Tibial artery (tissue), 4 donors: ENCODE data around the gene LYRM4.

ENCODE experiments used
- DNase-seq, 2 donors: peaks; one replicate each; pipeline ENCODE4 v3.0.0-alpha.2; 2019
- H3K27ac ChIP-seq, 2 donors: fragments of 200-600 bp; sonication (generic) in 1 of 2; 1 replicate in 1 of 2; 2 replicates in 1 of 2; pipeline ENCODE4 v1.5.1; 2018 to 2019; ENCODE audit warnings: mild to moderate bottlenecking in 1 of 2
- H3K27me3 ChIP-seq, 2 donors: fragments of 200-600 bp; sonication (generic) in 1 of 2; one replicate each; pipeline versions ENCODE4 v1.5.1 to v1.6.0; 2016 to 2019
- H3K36me3 ChIP-seq, 3 donors: fragments of 200-600 bp; sonication (generic) in 2 of 3; one replicate each; pipeline ENCODE4 v1.5.1; 2016 to 2019; ENCODE audit warnings: mild to moderate bottlenecking in 2 of 3
- H3K4me1 ChIP-seq, 4 donors: fragments of 200-600 bp; sonication (generic) in 2 of 4; 1 replicate in 3 of 4; 2 replicates in 1 of 4; pipeline ENCODE4 v1.5.1; 2016 to 2019
- H3K4me3 ChIP-seq, 2 donors: fragments of 200-600 bp; sonication (generic) in 1 of 2; 1 replicate in 1 of 2; 2 replicates in 1 of 2; pipeline ENCODE4 v1.5.1; 2018 to 2019; ENCODE audit warnings: mild to moderate bottlenecking in 2 of 2
- H3K9me3 ChIP-seq, 3 donors: fragments of 200-600 bp; sonication (generic) in 1 of 3; one replicate each; pipeline ENCODE4 v1.5.1; 2016 to 2019
- intact Hi-C: fragments of 100-400 bp; cut with DNase I; formaldehyde crosslinking; loops from one replicate; pipeline ENCODE4 v1.15.0; 2023; ENCODE audit warnings: low total_unique reads
- TF ChIP-seq, protein P1 (sequence below), 2 experiments: fragments of 200-600 bp in 1 of 2; fragments of 450-650 bp in 1 of 2; IDR thresholded peaks; one replicate each; pipeline ENCODE4 v1.5.1; 2017 to 2019; ENCODE audit warnings: antibody characterized with exemption in 2 of 2, mild to moderate bottlenecking in 1 of 2, moderate library complexity in 1 of 2

The LYRM4 gene

DNA sequence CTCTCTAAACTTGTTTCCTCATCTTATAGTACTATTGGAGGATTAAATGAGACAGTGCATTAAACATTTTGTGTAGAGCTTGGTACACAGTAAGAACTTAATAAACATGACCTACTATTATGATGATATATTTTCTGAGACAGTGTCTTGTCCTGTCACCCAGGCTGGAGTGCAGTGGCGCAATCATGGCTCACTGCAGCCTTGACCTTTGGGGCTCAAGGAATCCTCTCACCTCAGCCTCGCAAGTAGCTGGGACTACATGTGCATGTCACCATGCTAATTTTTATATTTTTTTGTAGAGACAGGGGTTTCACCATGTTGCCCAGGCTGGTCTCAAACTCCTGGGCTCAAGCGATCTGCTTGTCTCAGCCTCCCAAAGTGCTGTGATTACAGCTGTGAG is 72.1 kb downstream of the LYRM4 start:
- no peaks in the 10 kb centered on the region for H3K9me3 ChIP-seq
- no peak overlapping the region for H3K4me3 ChIP-seq
- H3K27me3 ChIP-seq: no peaks in the 10 kb centered on the region
- DNase-seq: no peak
- H3K4me1 ChIP-seq: peaks cover 0 to 13% (median 2%) of the 10 kb centered on the region in 4 donors
- TF ChIP-seq, protein P1, sequence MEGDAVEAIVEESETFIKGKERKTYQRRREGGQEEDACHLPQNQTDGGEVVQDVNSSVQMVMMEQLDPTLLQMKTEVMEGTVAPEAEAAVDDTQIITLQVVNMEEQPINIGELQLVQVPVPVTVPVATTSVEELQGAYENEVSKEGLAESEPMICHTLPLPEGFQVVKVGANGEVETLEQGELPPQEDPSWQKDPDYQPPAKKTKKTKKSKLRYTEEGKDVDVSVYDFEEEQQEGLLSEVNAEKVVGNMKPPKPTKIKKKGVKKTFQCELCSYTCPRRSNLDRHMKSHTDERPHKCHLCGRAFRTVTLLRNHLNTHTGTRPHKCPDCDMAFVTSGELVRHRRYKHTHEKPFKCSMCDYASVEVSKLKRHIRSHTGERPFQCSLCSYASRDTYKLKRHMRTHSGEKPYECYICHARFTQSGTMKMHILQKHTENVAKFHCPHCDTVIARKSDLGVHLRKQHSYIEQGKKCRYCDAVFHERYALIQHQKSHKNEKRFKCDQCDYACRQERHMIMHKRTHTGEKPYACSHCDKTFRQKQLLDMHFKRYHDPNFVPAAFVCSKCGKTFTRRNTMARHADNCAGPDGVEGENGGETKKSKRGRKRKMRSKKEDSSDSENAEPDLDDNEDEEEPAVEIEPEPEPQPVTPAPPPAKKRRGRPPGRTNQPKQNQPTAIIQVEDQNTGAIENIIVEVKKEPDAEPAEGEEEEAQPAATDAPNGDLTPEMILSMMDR (IDR thresholded peaks at IDR 0.05): no peak
- no peaks in the 10 kb centered on the region for H3K36me3 ChIP-seq
- H3K27ac ChIP-seq: no peak overlapping the region
- intact Hi-C loops: no loop called here

DNA sequence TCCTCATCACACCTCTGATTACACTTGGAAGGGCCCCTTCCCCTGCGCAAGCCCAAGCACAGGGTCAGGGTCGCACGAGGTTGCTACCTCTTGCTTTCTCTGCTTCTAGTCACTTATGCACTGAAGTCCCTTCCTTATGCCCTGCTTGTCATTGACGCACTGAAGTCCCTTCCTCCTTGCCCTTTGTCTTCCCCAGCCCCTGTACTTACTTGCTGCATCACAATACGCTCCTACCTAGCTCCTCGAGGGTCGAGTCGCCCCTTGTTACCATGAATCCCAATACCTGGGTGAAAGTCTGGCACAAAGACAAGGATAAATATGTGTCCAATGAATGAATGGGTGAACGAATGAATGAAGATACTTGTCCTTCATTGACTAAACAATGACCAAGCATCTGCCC is 75.9 kb downstream of the LYRM4 start:
- H3K4me3 ChIP-seq: no peak overlapping the region
- H3K36me3 ChIP-seq: no peaks in the 10 kb centered on the region
- H3K4me1 ChIP-seq: no peaks in the 10 kb centered on the region
- H3K27ac ChIP-seq: no peak overlapping the region
- no peaks in the 10 kb centered on the region for H3K27me3 ChIP-seq
- no peaks in the 10 kb centered on the region for H3K9me3 ChIP-seq
- TF ChIP-seq, protein P1 (IDR thresholded peaks at IDR 0.05): no peak
- DNase-seq: no peak
- intact Hi-C loops: no loop called here

DNA sequence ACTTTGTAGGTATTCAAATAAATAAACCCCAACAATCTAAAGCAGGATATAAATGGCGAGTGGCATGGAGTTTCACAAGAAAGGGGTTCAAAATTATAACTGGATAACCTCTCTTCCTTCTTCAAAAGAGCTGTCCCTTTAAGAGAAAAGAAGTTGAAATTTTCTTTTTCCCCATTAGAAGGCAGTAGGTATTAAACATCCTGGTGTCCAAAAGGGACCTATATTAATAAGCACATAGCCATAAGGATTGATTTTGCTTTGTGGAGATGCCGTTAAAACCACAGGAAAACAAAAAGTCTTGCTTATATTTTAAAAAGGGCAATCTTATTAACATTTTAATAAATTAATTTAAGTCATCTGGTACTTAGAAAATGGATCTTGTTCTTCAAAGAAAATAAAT is 76.5 kb downstream of the LYRM4 start:
- no peak overlapping the region for H3K4me3 ChIP-seq
- no peaks in the 10 kb centered on the region for H3K27me3 ChIP-seq
- no peak overlapping the region for H3K27ac ChIP-seq
- no peaks in the 10 kb centered on the region for H3K4me1 ChIP-seq
- DNase-seq: no peak
- no peaks in the 10 kb centered on the region for H3K9me3 ChIP-seq
- intact Hi-C loops: no loop called here
- TF ChIP-seq, protein P1 (IDR thresholded peaks at IDR 0.05): no peak
- no peaks in the 10 kb centered on the region for H3K36me3 ChIP-seq

DNA sequence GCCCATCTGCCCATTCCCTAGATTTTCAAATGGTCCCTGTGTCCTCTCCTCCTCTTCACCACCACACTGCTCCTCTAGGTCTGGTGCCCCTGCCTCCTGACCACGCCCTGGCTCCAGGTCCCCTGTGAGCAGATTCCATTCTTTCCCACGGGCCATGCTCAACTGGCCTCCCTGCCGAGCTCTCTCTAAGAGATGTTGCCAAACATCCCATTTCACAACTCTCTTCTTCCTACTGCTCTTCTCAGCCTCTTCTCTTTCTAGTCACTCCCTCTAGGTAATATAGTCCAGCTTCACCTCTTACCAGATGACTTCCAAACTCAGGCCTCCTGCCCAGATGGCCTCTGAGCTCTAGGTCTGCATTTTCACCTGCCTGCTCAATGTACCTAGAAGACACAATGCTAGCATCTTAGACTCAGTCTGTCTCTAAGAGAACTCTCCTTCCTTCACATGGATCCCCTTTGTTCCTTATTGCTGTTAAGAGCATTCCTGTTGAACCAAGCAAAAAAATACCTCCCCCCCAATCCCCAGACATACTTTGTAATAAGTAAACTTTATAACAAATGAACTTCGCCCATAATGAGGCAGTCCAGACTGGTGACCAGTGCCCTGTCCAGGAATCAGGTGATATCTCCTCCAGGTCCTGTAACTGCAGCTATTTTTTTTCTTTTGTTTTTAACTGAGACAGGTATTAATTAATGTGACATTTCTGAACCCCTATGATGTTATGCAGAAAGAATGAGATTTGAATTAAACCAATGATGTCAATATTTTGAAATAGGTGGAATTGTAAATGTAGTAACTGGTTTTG is 79.0 kb downstream of the LYRM4 start:
- no peaks in the 10 kb centered on the region for H3K36me3 ChIP-seq
- no peaks in the 10 kb centered on the region for H3K27me3 ChIP-seq
- TF ChIP-seq, protein P1 (IDR thresholded peaks at IDR 0.05): no peak
- no peak overlapping the region for H3K27ac ChIP-seq
- H3K9me3 ChIP-seq: no peaks in the 10 kb centered on the region
- no peak for DNase-seq
- intact Hi-C loops: no loop called here
- H3K4me1 ChIP-seq: no peaks in the 10 kb centered on the region
- no peak overlapping the region for H3K4me3 ChIP-seq

DNA sequence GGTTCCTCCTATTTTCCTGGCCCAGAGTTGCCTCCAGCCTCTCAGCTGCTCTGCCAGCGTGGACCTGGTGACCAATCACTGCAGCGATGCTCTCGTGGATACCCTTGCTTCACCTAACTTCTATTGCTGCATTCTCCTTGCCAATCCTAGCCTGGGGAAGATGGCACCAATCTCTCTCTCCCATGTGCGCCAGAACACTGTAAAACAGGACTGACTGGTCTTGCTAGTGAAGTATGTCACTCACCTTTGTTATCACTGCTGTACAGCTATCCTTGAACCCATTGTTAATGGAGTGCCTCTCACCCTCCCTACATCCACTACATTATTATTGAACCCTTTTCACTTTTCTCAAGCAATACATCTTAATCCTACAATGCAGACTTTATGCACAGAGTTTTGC is 80.1 kb downstream of the LYRM4 start:
- intact Hi-C loops: no loop called here
- Histone ChIP-seq H3K9me3 (no peaks in the 10 kb centered on the region), H3K36me3 (no peaks in the 10 kb centered on the region), H3K27me3 (no peaks in the 10 kb centered on the region), H3K4me3 (no peak overlapping the region), H3K4me1 (no peaks in the 10 kb centered on the region), H3K27ac (no peak overlapping the region)
- DNase-seq: no peak
- TF ChIP-seq, protein P1 (IDR thresholded peaks at IDR 0.05): no peak
